Measurements from ENCODE around the gene MAPKAPK3.

The MAPKAPK3 gene

DNA sequence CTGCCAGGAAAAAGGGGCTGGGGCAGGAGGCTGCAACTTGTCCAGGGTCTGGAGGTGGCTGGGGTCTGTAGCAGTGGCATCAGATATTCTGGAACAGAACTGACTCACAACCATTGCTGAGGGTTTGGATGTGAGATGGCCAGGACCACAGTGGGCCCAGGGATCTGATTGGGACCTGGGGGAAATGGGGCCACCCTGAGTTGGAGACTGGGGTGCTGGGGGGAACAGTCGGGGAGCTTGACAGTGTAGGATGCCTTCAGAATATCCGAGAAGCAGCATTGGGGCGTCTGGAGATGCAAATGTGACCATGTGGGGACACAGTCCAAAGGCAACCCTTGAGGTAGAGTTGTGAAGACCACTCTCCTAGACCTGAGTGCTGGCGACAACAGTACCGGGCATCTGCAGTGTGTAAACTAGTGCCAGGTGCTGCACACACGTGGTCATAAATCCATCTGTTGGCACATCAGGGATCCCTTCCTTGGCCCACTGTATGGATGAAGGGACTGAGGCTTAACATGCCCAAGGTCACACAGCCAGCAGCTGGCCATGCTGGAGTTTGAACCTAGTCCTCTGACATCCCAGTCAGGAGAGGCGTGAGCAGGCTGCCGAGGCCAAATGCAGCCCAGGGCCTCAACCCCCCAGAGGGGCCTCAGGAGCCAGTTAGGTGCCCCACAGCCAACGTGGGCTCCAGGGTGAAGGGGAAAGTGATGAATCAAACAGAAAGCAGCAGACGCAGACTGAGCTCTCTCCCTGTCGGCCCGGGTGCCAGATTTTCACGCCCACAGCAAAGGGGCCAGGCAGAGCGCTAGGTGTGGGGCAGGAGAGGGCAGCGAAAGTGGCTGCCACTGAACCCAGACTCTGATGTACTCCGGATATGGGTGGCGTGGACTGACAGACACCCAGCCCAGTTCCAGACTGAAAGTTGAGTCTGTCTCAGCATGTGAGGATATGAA is 28.9 kb upstream of the MAPKAPK3 start:
- DNase-seq = peak; percentile 92

DNA sequence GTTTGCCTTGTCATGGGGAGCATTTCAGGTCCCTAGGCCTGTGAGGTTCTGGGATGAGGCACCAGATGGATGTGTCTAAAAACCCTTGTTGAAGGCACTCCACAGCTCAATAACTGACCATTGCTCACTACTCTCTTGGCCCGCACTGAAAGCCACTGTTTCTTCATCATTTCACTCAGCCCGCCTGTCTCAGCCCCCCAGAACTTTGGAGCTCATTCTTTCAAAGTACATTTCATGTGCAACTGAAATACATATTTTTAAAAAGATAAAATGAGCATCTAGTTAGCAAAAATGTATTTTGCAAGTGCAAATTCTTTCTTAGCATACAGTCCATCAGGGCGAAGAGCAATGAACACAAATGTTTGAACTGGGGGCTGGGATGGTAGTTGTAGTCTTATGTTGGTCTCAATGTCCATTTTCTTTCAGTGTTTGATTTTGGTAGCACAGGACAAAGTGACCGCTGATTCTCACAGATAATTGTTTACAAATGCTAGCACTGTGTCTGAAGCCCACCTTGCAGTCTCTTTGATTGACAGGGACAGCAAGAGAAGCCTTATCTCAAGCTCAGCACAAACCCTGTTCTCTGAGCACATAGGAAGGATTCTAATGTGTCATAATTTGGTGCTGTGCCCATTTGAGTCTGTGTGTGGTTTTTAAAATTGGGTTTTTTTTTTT is 28.1 kb upstream of the MAPKAPK3 start:
- no peak for DNase-seq

DNA sequence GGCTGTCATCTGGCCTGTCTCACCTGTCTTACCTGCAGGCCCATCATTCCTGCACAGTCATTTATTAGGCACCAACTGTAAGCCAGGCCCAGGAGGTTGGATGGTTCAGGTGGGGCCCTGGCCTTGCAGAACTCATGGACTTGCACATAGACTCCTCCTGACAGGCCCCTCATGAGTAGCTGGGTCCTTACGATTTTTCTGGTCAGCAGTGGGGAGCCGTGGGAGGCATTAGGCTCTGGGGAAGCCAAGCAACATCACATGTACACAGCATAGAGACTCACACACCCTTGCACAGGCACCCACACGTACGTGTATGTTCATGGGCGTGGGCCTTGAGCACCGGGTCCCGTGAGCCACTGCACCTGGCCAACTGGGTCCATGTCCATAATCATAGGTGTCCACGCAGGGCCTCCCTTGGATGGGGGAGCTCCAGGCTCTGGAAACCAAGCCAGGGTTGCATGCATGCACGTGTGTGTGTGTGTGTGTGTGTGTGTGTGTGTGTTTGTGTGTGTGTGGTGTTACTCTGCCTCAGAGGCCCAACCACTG is 25.7 kb upstream of the MAPKAPK3 start:
- peak; percentile 82 for DNase-seq

DNA sequence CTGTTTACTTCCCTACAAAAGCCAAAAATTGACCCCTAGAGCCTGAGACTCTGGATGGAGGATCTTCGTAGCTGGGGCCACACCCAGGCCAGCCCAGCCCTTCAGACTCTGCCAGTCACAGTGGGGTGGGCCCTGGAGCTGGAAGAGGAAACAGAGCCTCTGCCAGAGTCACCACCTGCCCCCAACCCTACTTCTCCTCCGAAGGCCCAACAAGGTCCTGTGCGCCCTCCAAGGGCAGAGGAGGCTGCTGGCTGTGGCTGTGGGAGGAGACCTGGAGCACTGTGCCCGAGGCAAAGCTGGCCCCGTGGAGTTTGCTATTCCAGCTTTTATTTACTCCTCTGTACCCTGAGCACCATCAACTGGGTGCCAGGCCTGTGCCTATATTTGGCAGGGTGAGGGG is 24.4 kb upstream of the MAPKAPK3 start:
- DNase-seq = peak; percentile 79

DNA sequence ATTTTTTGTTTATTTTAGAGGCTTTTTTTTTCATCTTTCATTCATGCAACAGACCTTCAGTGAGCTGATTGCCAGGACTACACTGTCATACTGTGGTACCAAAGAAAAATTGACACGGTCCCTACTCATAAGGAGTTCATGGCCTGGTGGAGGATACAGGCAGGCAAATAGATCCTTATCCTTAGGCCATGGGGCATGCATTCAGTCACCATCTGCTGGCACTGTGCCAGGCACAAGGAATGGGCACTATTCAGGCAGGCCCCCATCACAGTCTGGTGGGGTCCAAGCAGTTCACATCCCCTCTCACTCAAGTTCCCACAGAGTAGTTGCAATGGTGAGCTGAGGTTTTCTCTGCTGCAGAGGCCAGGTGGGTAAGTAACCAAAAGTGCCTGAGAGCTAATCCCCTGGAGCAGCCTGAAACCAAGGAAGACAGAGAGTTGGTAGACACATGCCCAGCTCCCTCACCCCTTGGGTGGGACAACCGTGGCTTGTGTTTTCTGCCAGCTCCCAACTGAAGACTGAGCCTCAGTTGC is 22.6 kb upstream of the MAPKAPK3 start:
- no peak for DNase-seq

DNA sequence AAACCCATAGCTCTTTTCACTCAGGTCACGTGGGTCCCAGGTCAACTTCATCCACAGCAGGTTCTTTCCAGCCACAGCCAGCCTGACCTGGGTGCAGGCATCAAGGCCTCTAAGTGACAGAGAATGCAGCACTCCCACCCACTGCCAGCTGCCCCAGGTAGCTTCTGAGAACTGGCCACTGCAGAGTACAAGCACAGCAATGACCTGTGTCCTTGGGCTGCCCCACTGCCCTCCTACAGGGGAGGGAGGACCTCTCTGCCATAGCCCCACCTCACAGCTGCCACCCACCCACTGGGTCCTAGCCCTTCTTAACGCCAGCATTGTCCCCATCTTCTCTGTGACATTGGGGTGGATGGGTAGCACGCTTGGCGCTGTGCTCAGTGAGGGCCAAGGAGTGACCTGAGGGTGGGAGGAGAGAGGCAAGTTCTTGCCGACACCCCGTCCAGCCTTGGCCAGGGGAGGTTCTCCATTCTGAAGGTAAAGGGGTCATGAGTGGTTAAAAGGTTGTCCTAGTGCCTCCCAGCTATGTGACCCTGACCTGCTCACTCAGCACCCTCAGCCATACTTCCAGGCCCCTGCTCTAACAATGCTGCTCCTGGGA is 17.7 kb upstream of the MAPKAPK3 start:
- no peak for DNase-seq

DNA sequence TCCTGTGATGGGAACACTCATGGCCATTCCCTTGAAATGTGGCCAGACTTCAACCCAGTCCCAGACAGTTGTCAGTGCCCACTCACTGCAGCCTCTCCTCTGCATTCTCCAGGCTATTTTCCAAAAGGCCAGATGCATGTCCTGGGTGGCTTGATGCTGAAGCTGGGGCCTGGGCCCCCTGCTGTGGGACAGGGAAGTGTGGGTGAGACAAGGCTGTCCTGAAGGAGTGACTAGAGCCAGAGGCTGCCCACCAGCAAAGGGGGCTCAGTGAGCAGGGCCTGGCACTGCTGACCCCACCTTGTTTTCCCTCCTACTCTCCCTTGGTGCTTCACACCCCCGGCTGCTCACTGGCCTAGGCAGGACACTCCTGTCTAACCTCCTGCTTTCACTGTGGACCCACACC is 17.2 kb upstream of the MAPKAPK3 start:
- peak; percentile 75 for DNase-seq

DNA sequence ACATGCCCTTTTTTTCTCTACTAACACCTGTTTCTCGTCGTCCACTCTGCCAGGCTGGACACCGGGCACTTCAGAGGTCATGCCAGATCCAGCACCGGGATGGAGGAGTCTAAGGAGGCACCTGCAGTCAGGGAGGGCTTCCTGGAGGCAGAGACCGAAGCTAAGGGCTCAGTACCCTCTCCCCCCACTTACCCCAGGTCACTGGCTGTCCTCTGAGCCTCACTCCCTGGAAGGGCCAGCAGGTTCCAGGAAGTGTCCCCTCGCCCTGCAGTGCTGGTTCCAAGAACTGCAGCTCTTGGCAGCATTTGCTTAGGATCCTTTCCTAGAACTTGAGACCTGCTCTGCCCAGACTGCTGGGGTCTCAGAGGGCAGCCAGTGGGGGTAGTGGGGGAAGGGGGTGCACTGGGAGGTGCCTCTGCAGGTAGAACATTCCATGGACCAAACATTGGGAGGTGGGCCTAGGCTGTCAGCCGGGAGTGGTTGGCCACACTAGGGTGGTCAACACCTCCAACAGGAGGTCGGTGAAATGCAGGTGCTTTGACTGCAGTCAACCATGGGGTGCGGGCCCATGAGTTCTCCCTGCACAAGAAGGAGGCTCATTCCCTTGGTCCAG is 16.7 kb upstream of the MAPKAPK3 start:
- DNase-seq = peak; percentile 79

DNA sequence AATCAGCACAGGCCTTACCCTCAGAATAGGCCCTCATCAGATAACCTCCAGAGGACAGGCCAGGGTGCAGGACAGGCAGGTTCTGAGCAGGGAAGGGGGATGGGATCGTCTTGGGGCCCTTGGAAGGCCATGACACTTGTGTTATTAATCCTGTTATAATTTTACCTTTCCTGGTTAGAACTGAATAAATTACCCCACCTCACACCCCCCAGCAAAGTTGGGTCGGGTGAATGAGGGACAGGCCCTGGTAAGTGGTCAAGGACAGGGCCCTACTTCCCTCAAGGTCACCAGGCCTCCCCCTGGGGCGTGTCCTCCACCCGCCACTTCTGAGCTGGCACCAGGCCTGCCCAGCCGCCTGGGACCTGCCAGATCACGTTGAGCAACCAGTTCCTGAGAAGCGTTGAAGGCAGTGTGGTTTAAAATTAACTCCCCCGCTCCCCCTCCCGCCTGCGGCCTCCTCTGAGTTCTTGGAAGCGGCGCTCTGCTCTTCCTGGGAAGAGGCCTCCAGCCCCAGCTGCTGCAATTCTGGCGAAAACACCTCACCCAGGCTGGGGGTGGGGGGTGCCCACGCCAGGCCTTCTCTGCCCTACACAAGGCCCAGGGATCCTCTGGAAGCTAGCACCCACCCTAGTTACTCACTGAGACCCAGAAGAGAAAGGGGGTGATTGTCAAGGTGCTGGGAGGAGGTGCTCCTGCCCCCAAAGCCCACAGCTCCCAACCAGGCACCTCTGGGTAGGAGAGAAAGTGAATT is 15.9 kb upstream of the MAPKAPK3 start:
- peak; percentile 94 for DNase-seq

DNA sequence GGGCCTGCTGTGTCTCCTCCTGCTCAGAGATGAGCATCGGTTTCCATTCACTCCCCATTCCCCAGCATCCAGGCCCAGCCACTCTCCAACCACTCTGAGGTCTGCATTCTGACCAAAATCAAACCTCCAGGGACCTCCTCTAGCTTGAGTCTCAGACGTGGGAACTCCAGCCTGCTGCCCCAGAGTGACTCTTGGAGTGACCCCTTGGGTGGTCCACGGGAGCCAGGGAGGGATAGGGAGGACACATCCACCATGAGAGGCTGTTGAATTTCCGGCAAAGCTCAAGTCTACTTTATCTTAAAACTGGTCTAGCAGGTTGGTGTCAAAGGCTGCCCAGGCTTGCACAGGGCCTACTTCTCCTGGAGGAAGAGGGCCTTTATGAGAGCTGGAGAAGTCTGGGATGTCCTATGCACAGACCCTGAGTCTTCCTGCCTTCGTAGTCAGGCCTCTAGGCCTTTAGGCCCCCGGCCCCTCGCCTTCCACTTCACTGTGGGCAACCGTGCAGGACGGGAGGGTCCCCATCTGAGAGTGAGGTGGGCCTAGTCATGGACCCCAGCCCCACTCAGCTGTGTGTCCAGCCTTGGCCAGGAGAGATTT is 14.3 kb upstream of the MAPKAPK3 start:
- DNase-seq = peak; percentile 76

DNA sequence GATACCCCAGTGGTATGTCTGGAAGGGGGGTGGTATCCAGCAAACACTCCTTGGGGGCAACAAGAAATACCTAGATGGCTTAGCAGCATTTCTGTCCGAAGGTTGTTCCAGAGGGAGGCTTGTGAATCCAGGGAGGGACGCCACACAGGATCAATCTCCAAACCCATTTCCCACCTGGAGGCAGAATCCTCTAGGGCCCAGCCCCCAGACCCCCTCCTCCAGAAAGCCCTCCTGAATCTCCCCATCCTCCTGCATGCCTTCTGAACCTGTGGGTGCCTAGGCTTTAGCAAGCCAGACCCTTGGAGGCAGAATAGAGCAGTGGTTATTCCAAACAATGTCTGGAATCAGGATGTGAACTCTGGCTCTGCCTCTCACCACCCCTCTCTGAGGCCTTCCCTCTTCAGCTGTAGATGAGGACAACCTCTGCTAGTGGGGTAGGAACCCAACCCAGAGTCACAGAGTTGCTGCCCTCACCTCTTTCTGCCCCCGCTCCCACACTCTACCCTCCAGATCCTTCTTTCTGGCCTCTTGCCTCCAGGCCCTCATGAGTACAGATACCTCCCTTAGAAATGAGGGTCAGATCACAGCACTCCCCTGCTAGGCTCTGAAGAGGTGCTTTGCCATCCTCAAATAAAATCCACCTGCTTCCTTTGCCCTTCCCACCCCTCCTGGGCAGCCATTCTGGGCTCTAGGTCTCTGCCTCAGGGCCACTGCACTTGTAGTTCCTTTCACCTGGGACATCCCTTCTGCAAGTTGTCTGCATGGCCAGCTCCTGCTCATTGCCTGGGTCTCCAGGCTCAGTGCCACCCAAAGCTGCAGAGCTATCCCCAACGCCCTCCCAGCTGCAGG is 13.5 kb upstream of the MAPKAPK3 start:
- peak; percentile 81 for DNase-seq

DNA sequence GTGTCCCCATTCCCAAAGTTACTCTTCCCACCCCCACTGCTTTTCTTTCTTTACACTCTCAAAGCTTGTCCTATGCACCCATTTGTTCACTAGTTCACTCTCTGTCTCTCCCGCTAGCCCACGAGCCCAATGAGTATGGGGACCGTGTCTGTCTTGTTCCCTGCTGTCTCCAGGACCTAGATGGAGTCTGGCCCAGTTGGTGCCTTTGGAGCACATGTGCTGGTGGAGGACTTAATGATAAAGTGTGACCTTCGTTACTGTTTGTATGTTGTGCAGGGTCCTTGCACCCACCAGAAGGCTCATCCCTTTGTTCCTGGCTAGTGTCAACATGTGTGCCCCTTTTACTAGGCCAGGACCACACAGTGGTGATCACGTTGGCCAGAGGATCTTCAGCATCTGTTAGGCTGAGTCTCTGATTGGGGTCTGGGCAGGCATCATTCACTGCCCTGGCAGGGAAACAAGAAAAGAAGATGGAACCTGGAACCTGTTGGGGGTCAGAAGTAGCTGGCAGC is 12.8 kb upstream of the MAPKAPK3 start:
- peak; percentile 75 for DNase-seq

DNA sequence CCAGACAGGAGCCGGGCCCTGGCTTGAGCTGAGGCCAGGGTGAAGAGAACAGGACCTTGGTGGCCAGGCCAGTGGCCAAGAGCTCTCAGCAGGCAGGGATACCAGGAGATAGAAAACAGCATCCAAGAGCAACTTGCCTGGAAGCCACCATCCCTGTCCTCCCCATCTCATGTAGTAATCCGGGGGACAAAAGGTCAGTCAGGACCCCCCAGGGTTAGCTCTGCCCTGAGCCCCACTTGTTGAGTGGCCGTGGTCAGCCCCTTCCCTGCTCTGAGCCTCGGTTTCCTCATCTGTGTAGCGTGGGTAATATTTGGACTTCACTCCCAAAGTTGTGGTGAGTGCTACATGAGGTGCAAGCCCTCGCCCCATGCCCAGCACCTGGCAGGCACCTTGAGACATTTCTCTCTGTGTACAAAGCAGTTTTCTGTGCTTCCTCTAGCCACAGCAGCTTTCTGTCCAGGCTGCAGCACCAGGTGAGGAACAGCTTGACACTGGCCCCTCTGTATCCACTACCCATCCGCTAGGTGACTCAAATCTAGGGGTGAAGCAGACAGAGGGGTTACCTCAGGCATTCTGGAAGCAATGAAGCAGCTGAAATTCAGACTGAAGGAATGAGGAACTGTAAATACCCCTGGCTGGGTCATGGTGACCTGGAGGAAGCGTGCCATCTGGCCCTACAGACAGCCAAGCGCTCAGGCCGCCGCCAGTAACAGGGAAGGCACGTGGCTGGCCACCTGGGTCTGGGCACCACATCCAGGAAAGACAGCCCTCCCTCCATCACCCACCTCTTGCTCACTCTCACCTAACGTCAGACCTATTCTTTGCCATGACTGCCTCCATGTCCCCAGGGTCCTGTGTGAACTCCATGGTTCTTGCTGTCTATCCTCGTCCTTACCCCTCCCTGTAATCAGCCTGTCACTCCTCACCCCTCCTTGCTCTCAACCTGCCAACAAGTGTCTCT is 12.0 kb upstream of the MAPKAPK3 start:
- DNase-seq = peak; percentile 78

DNA sequence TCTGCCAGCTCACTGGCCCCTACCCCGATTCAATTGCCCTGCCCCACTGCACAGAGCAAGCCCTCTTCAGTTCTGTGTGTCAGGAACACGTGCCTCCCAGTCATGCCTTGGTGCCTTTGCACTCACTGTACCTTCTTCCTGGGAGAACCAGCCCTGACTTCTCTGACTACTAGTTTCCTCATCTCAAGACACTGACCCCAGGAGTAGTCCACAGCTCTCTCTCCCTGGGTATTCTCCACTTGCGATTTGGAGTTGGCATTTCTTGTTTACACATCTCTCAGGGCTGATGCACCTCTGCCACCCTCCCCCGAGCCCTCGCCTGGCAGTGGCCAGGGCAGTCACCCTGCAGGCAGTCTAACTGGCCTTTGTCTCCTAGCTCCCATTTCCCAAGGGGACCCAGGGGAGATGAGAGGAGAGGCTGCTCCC is 11.0 kb upstream of the MAPKAPK3 start:
- DNase-seq = peak; percentile 79

DNA sequence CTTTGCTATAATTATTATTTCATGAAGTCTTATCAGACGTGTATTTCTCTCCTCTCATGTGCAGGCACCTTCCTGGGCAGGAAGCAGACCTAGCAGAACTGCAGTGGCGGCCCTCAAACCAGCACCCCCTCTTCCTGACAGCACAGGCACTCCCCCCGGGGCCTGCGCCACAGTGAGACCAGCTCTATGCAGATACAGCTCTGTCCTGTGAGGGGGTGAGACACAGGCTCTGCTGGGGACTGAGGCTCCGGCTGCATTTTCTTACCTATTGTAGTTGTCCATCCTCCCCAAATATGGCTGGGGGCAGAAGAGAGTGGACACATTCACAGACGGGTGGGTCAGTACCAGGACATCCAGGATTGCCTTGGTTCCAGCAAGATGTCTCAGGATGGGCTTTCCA is 10.4 kb upstream of the MAPKAPK3 start:
- peak; percentile 79 for DNase-seq

DNA sequence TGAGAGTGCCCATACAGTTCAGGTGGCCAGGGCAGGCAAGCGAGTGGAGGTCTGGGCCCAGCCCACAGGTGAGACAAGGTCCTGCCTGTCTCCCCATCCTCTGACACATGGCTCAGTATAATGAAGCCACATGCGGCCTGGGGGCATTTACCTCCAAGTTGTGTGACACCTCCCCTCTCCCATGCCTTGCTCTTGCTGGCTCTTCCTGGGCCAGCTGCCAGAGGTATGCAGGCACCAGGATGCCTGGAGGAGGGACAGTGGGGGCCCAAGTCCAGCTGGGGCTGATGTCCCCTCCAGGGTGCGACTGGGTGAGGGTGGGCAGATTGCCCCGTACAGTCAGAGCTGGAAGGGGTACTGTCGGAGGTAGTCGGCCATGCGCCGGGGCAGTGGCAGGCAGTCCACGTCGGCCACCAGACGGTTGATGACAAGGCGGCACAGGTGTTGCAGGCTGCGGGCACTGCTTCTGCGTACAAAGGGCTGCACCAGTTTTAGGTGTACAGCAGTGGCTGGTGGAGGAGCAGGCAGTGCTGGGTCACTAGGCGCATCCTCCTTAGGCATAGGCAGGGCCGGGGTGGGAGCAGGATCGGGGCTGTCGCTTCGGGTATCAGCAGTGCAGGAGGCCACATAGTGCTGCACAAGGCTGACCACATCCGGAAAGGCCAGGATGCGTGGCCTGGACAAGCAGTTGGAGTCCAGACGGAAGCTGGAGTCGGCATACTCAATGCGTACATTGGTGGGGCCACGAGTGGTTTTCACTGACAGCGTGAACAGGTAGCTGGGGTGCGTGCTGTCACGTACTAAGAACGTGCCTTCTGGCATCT is 9.5 kb upstream of the MAPKAPK3 start:
- DNase-seq = peak; percentile 81

DNA sequence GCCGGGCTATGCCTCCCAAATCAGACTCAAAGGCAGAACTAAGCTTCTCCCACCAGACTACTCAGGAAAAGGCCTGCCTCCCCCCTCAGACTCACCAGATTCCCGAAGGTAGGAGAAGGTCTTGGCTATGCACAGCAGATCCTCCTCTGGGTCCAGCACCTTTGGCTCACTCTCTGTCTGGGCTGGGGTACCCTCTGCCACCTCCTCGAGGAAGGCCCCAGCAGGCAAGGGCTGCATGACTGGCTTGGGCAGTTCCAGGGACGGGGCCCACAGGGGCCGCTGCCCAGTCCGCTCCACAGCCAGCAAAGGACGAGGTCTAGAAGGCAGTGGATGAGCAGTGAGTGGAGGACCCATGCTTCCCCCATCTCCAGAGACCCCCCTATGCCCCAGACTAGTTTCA is 8.7 kb upstream of the MAPKAPK3 start:
- peak; percentile 79 for DNase-seq
